Neural progenitor cell (in vitro differentiated cells): ENCODE results near the gene SHE.

ENCODE experiments used
- EZH2phosphoT487 ChIP-seq: fragments of 200-600 bp; sonication (generic); IDR thresholded peaks from 2 replicates; pipeline ENCODE4 v1.6.1; 2017; ENCODE audit warnings: antibody characterized with exemption
- TF ChIP-seq, protein P1 (sequence below): fragments of 200-600 bp; sonication (generic); IDR thresholded peaks from 2 replicates; pipeline ENCODE4 v1.5.1; 2017; ENCODE audit warnings: antibody characterized with exemption, mild to moderate bottlenecking

DNA sequence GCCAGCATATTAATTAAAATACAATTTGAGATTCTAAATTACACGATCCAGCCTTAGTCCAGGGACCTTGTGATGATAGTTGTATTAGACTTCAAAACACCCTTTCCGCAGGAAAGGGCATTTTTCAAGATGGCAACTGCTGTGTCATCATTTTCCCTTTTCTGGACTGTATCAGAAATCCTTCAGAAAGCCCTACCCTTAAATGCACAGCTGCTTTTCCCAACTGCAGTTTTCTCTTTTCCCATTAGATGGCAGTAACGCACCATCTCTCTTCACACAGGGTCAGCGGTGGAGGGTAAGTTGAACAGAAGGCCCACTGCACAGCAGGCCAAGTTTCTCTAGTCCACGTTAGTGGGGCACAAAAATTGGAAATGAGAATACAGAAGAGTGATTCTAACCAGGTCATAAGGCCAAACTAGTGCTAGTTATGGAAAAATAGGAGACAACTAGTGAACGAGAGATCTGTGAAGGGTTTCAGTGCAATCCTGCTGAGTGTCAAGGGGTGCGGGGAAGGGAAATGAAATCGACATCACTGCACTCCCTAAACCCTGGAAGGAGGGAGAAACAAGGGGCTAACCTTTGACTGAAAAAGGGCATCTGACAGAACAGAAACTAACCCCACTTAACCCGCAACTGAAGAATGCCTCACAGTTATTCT is 22.3 kb downstream of the SHE start:
- TF ChIP-seq, protein P1, sequence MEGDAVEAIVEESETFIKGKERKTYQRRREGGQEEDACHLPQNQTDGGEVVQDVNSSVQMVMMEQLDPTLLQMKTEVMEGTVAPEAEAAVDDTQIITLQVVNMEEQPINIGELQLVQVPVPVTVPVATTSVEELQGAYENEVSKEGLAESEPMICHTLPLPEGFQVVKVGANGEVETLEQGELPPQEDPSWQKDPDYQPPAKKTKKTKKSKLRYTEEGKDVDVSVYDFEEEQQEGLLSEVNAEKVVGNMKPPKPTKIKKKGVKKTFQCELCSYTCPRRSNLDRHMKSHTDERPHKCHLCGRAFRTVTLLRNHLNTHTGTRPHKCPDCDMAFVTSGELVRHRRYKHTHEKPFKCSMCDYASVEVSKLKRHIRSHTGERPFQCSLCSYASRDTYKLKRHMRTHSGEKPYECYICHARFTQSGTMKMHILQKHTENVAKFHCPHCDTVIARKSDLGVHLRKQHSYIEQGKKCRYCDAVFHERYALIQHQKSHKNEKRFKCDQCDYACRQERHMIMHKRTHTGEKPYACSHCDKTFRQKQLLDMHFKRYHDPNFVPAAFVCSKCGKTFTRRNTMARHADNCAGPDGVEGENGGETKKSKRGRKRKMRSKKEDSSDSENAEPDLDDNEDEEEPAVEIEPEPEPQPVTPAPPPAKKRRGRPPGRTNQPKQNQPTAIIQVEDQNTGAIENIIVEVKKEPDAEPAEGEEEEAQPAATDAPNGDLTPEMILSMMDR: peak; percentile 97
- no peak for TF ChIP-seq EZH2phosphoT487
